GM23338 (cell line): ENCODE measurements around the gene DPP10. TPM values are rescaled to one million over a fixed set of nuclear protein-coding genes. Genes with fewer than 3 reads are reported as not detected.

ENCODE experiments used
- ATAC-seq: fragments of 200-7000 bp; cut with Tn5 transposase; 3 replicates; pipeline ENCODE4 v1.9.1; 2020
- DNase-seq: peaks from one replicate; pipeline ENCODE4 v3.0.0-alpha.2; 2015; ENCODE audit warnings: low spot score
- H2AFZ ChIP-seq: fragments of 200-600 bp; sonication (generic); 2 replicates; pipeline ENCODE4 v1.8.0; 2016; ENCODE audit warnings: antibody characterized with exemption, mild to moderate bottlenecking, moderate library complexity
- H3F3A ChIP-seq: fragments of 200-600 bp; sonication (generic); replicated peaks from 2 replicates; pipeline ENCODE4 v1.8.0; 2017; ENCODE audit warnings: antibody characterized with exemption, mixed run types, low read depth
- H3K27ac ChIP-seq: fragments of 200-600 bp; sonication (generic); 2 replicates; pipeline ENCODE4 v1.6.1; 2016; ENCODE audit warnings: low read depth
- H3K27me3 ChIP-seq: fragments of 200-600 bp; sonication (generic); 2 replicates; pipeline ENCODE4 v1.8.0; 2016; ENCODE audit warnings: mild to moderate bottlenecking, mixed run types, moderate library complexity; ENCODE audit not compliant: insufficient read depth
- H3K36me3 ChIP-seq: fragments of 200-600 bp; sonication (generic); 2 replicates; pipeline ENCODE4 v1.8.0; 2016; ENCODE audit warnings: mild to moderate bottlenecking; ENCODE audit not compliant: insufficient read depth
- H3K4me1 ChIP-seq: fragments of 200-600 bp; sonication (generic); 2 replicates; pipeline ENCODE4 v1.8.0; 2016; ENCODE audit warnings: mild to moderate bottlenecking, moderate library complexity; ENCODE audit not compliant: insufficient read depth
- H3K4me2 ChIP-seq: fragments of 200-600 bp; sonication (generic); 2 replicates; pipeline ENCODE4 v1.7.1; 2017; ENCODE audit warnings: mixed run types
- H3K4me3 ChIP-seq: fragments of 200-600 bp; sonication (generic); 2 replicates; pipeline ENCODE4 v1.6.1; 2016; ENCODE audit warnings: mixed run types
- H3K79me2 ChIP-seq: fragments of 200-600 bp; sonication (generic); replicated peaks from 2 replicates; pipeline ENCODE4 v1.8.0; 2017; ENCODE audit warnings: mild to moderate bottlenecking; ENCODE audit not compliant: insufficient read depth
- H3K9me2 ChIP-seq: fragments of 200-600 bp; sonication (generic); 2 replicates; pipeline ENCODE4 v1.8.0; 2017; ENCODE audit not compliant: insufficient read depth
- H4K20me1 ChIP-seq: fragments of 200-600 bp; sonication (generic); replicated peaks from 2 replicates; pipeline ENCODE4 v1.8.0; 2017; ENCODE audit warnings: mild to moderate bottlenecking; ENCODE audit not compliant: insufficient read depth
- H3K27ac Mint-ChIP-seq: 2 replicates; pipeline ENCODE4 v1.8.0; 2020; ENCODE audit warnings: inconsistent platforms, mild to moderate bottlenecking, moderate library complexity, mixed read lengths
- H3K27me3 Mint-ChIP-seq: 3 replicates; pipeline ENCODE4 v1.8.0; 2022; ENCODE audit warnings: low read depth, mild to moderate bottlenecking, moderate library complexity, mixed read lengths, inconsistent platforms; ENCODE audit not compliant: insufficient read depth, poor library complexity
- H3K36me3 Mint-ChIP-seq: 3 replicates; pipeline ENCODE4 v1.8.0; 2021; ENCODE audit warnings: low read depth, mild to moderate bottlenecking, inconsistent platforms, moderate library complexity, mixed read lengths
- H3K4me1 Mint-ChIP-seq: 3 replicates; pipeline ENCODE4 v1.8.0; 2020; ENCODE audit warnings: mild to moderate bottlenecking, inconsistent platforms, mixed read lengths
- H3K4me3 Mint-ChIP-seq: 3 replicates; pipeline ENCODE4 v1.8.0; 2021; ENCODE audit warnings: moderate library complexity, mild to moderate bottlenecking, inconsistent platforms, mixed read lengths
- H3K9me3 Mint-ChIP-seq: 3 replicates; pipeline ENCODE4 v1.8.0; 2020; ENCODE audit warnings: moderate library complexity, mild to moderate bottlenecking, inconsistent platforms, mixed read lengths
- CREB1 ChIP-seq: fragments of 250-450 bp; sonication (Bioruptor Pico); IDR thresholded peaks from 2 replicates; pipeline ENCODE4 v1.5.0; 2020; ENCODE audit warnings: low read depth, mild to moderate bottlenecking, moderate library complexity
- CTCF ChIP-seq, 2 experiments: fragments of 200-600 bp in 1 of 2; sonication (generic) in 1 of 2; conservative IDR thresholded peaks; 2 replicates each; pipeline versions ENCODE4 v1.5.1 to v1.6.1; 2016 to 2017; ENCODE audit warnings: antibody characterized with exemption in 2 of 2, low read depth in 2 of 2, mild to moderate bottlenecking in 2 of 2, moderate library complexity in 1 of 2
- EZH2 ChIP-seq: fragments of 200-600 bp; sonication (generic); IDR thresholded peaks from one replicate; pipeline ENCODE4 v1.8.0; 2017; ENCODE audit warnings: antibody characterized with exemption, mild to moderate bottlenecking, low read depth; ENCODE audit not compliant: unreplicated experiment
- JUNB ChIP-seq: IDR thresholded peaks from one replicate; pipeline ENCODE4 v1.6.1; 2016; ENCODE audit warnings: antibody characterized with exemption; ENCODE audit not compliant: unreplicated experiment
- NANOG ChIP-seq: IDR thresholded peaks from 2 replicates; pipeline ENCODE4 v1.6.1; 2016; ENCODE audit warnings: antibody characterized with exemption, borderline replicate concordance
- POLR2AphosphoS5 ChIP-seq: IDR thresholded peaks from 2 replicates; pipeline ENCODE4 v1.6.1; 2016; ENCODE audit warnings: antibody characterized with exemption, low read depth
- STAT1 ChIP-seq: IDR thresholded peaks from one replicate; pipeline ENCODE4 v1.6.1; 2016; ENCODE audit warnings: antibody characterized with exemption; ENCODE audit not compliant: unreplicated experiment
- ZNF114 ChIP-seq: fragments of 250-450 bp; sonication (Bioruptor Pico); IDR thresholded peaks from 2 replicates; pipeline ENCODE4 v1.5.0; 2020; ENCODE audit warnings: mild to moderate bottlenecking, moderate library complexity
- ZNF331 ChIP-seq: fragments of 250-450 bp; sonication (Bioruptor Pico); IDR thresholded peaks from 2 replicates; pipeline ENCODE4 v1.5.0; 2020; ENCODE audit warnings: low read depth, mild to moderate bottlenecking, moderate library complexity
- polyA plus RNA-seq: library from polyadenylated mRNA; unstranded; fragments of >200 nt; fragmentation: Nextera tagmentation; extraction: Ambion mirVana; gene quantifications from 2 replicates; pipeline ENCODE4 v1.2.1, GENCODE V29; 2016
- total RNA-seq: library from RNA; depleted of rRNA; stranded (reverse); fragments of >200 nt; shearing (Covaris generic); gene quantifications from 2 replicates; pipeline ENCODE4 v1.2.3, GENCODE V29; 2014
- TF ChIP-seq, protein P1 (sequence below): IDR thresholded peaks from 2 replicates; pipeline ENCODE4 v1.6.1; 2016; ENCODE audit warnings: antibody characterized with exemption
- TF ChIP-seq, protein P2 (sequence below): fragments of 250-450 bp; sonication (Bioruptor Pico); IDR thresholded peaks from 2 replicates; pipeline ENCODE4 v1.5.0; 2020; ENCODE audit warnings: mild to moderate bottlenecking, moderate library complexity

DPP10 gene
- total and polyA plus RNA-seq, 2 experiments from 2014 or later: 3.6 to 14.8 TPM

DNA sequence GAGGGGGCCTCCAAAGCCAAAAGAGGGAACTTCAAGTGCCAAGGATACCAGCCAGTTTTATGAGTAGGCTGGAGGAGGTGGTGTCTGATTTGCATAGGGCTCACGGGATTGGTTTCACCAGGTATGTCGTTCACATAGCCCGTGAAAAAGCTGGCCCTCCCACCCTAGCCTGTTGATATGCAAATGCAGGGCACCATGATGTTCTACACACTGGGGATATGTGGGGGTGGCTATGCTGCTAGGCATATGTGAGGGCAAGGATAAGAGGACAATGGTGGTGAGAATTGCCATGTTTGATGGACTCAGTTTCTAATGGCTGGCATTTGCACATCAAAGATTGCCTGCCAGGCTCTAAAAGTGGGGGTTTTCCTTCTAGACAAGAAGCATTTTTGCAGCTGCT is 378.6 kb downstream of the DPP10 start:
- ATAC-seq: peak; percentile 39; the same call in 2 of the 3 replicates
- Histone ChIP-seq H3K4me3 (no peak overlapping the region), H3K9me2 (peaks cover 17% of the 10 kb centered on the region; the same call in 1 of the 2 replicates), H3K79me2 (no peaks in the 10 kb centered on the region), H4K20me1 (no peaks in the 10 kb centered on the region), H3F3A (no peaks in the 10 kb centered on the region), H2AFZ (no peak overlapping the region), H3K27ac (no peak overlapping the region), H3K36me3 (no peaks in the 10 kb centered on the region), H3K27me3 (no peaks in the 10 kb centered on the region), H3K4me2 (no peak overlapping the region), H3K4me1 (0 out of 2 replicates have a peak, but pooled peaks cover 4% of the 10 kb centered on the region)
- TF ChIP-seq POLR2AphosphoS5 (no peak), ZNF114 (CRISPR knock-in tag) (no peak), JUNB (no peak), NANOG (no peak), EZH2 (no peak), STAT1 (no peak), ZNF331 (no peak), CTCF (conservative IDR thresholded peaks at IDR 0.05; ENCODE audit: low read depth in 2 of 2) (no peak), CREB1 (CRISPR knock-in tag) (no peak)
- TF ChIP-seq, protein P1, sequence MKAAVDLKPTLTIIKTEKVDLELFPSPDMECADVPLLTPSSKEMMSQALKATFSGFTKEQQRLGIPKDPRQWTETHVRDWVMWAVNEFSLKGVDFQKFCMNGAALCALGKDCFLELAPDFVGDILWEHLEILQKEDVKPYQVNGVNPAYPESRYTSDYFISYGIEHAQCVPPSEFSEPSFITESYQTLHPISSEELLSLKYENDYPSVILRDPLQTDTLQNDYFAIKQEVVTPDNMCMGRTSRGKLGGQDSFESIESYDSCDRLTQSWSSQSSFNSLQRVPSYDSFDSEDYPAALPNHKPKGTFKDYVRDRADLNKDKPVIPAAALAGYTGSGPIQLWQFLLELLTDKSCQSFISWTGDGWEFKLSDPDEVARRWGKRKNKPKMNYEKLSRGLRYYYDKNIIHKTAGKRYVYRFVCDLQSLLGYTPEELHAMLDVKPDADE: no peak
- TF ChIP-seq, protein P2, sequence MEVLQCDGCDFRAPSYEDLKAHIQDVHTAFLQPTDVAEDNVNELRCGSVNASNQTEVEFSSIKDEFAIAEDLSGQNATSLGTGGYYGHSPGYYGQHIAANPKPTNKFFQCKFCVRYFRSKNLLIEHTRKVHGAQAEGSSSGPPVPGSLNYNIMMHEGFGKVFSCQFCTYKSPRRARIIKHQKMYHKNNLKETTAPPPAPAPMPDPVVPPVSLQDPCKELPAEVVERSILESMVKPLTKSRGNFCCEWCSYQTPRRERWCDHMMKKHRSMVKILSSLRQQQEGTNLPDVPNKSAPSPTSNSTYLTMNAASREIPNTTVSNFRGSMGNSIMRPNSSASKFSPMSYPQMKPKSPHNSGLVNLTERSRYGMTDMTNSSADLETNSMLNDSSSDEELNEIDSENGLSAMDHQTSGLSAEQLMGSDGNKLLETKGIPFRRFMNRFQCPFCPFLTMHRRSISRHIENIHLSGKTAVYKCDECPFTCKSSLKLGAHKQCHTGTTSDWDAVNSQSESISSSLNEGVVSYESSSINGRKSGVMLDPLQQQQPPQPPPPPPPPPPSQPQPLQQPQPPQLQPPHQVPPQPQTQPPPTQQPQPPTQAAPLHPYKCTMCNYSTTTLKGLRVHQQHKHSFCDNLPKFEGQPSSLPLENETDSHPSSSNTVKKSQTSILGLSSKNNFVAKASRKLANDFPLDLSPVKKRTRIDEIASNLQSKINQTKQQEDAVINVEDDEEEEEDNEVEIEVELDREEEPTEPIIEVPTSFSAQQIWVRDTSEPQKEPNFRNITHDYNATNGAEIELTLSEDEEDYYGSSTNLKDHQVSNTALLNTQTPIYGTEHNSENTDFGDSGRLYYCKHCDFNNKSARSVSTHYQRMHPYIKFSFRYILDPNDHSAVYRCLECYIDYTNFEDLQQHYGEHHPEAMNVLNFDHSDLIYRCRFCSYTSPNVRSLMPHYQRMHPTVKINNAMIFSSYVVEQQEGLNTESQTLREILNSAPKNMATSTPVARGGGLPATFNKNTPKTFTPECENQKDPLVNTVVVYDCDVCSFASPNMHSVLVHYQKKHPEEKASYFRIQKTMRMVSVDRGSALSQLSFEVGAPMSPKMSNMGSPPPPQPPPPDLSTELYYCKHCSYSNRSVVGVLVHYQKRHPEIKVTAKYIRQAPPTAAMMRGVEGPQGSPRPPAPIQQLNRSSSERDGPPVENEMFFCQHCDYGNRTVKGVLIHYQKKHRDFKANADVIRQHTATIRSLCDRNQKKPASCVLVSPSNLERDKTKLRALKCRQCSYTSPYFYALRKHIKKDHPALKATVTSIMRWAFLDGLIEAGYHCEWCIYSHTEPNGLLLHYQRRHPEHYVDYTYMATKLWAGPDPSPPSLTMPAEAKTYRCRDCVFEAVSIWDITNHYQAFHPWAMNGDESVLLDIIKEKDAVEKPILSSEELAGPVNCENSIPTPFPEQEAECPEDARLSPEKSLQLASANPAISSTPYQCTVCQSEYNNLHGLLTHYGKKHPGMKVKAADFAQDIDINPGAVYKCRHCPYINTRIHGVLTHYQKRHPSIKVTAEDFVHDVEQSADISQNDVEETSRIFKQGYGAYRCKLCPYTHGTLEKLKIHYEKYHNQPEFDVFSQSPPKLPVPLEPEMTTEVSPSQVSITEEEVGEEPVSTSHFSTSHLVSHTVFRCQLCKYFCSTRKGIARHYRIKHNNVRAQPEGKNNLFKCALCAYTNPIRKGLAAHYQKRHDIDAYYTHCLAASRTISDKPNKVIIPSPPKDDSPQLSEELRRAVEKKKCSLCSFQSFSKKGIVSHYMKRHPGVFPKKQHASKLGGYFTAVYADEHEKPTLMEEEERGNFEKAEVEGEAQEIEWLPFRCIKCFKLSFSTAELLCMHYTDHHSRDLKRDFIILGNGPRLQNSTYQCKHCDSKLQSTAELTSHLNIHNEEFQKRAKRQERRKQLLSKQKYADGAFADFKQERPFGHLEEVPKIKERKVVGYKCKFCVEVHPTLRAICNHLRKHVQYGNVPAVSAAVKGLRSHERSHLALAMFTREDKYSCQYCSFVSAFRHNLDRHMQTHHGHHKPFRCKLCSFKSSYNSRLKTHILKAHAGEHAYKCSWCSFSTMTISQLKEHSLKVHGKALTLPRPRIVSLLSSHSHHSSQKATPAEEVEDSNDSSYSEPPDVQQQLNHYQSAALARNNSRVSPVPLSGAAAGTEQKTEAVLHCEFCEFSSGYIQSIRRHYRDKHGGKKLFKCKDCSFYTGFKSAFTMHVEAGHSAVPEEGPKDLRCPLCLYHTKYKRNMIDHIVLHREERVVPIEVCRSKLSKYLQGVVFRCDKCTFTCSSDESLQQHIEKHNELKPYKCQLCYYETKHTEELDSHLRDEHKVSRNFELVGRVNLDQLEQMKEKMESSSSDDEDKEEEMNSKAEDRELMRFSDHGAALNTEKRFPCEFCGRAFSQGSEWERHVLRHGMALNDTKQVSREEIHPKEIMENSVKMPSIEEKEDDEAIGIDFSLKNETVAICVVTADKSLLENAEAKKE (CRISPR knock-in tag): no peak
- Mint-ChIP-seq H3K9me3 (peaks cover 40% of the 10 kb centered on the region), H3K4me1 (peaks cover 14% of the 10 kb centered on the region), H3K36me3 (peaks cover 36% of the 10 kb centered on the region), H3K27ac (no peak overlapping the region), H3K27me3 (peaks cover 3% of the 10 kb centered on the region), H3K4me3 (no peak overlapping the region)
- peak; percentile 21 for DNase-seq
